PFSK-1 (cell line): ENCODE data around the gene LCK.

Experiments used
- FOXP2 ChIP-seq: optimal IDR thresholded peaks from 2 replicates; pipeline ENCODE3; 2011; ENCODE audit warnings: borderline replicate concordance, control low read depth, inconsistent platforms; ENCODE audit not compliant: insufficient read depth; ENCODE audit errors: extremely low read length, extremely low read depth
- POLR2AphosphoS5 ChIP-seq: IDR thresholded peaks from 2 replicates; pipeline ENCODE4 v1.6.1; 2012; ENCODE audit warnings: low read depth, mild to moderate bottlenecking, control low read depth, low read length, moderate library complexity
- SIN3A ChIP-seq: IDR thresholded peaks from 2 replicates; pipeline ENCODE4 v1.6.1; 2012; ENCODE audit warnings: mild to moderate bottlenecking, low read length, moderate library complexity, borderline replicate concordance; ENCODE audit not compliant: insufficient read depth
- TAF1 ChIP-seq: IDR thresholded peaks from 2 replicates; pipeline ENCODE4 v1.6.1; 2012; ENCODE audit warnings: low read length, control low read depth, borderline replicate concordance; ENCODE audit not compliant: insufficient read depth
- TF ChIP-seq, protein P1 (sequence below), 2 experiments: IDR thresholded peaks; 2 replicates each; pipeline versions ENCODE4 v1.6.1 to v1.8.0; 2011 to 2012; ENCODE audit warnings: low read depth in 2 of 2, low read length in 2 of 2, control low read depth in 1 of 2, inconsistent platforms in 1 of 2, mild to moderate bottlenecking in 1 of 2, moderate library complexity in 1 of 2; ENCODE audit not compliant: insufficient read depth in 1 of 2

The LCK gene

DNA sequence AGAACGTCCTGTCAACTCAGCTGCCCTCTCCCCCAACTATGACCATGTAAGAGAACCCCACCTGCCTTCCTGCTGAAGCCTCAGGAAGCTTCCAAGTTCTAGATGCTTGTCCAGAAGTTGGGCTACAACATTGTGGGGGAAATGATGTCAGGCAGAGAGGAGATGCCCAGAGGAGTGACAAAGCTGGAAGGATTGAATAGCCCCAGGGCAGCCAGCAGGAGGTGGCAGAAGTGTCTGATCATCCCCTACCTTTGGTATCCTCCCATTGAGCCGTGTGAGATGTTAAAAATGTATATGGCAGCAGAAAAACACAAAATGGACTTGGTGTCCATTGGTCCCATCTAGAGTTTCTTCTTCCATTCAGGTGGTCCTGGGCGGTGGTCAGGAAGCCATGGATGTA, 22.3 kb upstream of the LCK start:
- TF ChIP-seq SIN3A = no peak
- no peak for TF ChIP-seq FOXP2
- TF ChIP-seq, protein P1, sequence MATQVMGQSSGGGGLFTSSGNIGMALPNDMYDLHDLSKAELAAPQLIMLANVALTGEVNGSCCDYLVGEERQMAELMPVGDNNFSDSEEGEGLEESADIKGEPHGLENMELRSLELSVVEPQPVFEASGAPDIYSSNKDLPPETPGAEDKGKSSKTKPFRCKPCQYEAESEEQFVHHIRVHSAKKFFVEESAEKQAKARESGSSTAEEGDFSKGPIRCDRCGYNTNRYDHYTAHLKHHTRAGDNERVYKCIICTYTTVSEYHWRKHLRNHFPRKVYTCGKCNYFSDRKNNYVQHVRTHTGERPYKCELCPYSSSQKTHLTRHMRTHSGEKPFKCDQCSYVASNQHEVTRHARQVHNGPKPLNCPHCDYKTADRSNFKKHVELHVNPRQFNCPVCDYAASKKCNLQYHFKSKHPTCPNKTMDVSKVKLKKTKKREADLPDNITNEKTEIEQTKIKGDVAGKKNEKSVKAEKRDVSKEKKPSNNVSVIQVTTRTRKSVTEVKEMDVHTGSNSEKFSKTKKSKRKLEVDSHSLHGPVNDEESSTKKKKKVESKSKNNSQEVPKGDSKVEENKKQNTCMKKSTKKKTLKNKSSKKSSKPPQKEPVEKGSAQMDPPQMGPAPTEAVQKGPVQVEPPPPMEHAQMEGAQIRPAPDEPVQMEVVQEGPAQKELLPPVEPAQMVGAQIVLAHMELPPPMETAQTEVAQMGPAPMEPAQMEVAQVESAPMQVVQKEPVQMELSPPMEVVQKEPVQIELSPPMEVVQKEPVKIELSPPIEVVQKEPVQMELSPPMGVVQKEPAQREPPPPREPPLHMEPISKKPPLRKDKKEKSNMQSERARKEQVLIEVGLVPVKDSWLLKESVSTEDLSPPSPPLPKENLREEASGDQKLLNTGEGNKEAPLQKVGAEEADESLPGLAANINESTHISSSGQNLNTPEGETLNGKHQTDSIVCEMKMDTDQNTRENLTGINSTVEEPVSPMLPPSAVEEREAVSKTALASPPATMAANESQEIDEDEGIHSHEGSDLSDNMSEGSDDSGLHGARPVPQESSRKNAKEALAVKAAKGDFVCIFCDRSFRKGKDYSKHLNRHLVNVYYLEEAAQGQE (IDR thresholded peaks at IDR 0.05; ENCODE audit: insufficient read depth in 1 of 2, low read depth in 2 of 2, low read length in 2 of 2) = no peak
- no peak for TF ChIP-seq TAF1
- no peak for TF ChIP-seq POLR2AphosphoS5

DNA sequence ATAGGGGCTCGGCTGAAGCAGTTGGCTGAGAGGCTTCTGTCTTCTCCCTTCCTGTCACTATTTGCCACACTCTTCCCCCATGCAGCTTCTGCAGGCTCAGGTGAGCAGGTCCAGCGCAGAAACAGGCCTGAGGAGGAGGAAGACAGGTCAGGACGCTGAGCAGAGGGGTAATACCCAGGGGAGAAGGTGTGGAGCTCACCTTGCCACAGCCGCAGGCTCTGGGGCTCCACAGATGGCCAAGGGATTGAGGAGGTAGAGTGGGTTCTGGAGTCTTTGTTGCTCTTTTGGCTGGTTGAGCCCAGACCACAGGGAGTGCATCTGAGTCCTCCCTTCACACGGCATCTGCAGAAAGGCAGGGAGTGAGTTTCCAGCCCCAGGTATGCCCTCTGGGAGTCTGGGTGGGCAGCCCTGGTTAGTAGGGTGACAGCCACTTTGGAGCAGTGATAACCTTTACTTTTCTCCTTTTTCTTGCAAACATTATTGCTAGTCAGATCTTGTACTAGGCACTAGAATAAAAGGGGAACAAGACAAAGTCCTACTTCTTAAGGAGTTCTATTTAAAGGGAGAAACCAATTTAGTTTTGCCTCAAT, 19.1 kb upstream of the LCK start:
- TF ChIP-seq SIN3A (no peak), POLR2AphosphoS5 (no peak; the same call in 1 of the 2 replicates), TAF1 (no peak), FOXP2 (no peak)
- TF ChIP-seq, protein P1 (IDR thresholded peaks at IDR 0.05; ENCODE audit: insufficient read depth in 1 of 2, low read depth in 2 of 2, low read length in 2 of 2) = no peak

DNA sequence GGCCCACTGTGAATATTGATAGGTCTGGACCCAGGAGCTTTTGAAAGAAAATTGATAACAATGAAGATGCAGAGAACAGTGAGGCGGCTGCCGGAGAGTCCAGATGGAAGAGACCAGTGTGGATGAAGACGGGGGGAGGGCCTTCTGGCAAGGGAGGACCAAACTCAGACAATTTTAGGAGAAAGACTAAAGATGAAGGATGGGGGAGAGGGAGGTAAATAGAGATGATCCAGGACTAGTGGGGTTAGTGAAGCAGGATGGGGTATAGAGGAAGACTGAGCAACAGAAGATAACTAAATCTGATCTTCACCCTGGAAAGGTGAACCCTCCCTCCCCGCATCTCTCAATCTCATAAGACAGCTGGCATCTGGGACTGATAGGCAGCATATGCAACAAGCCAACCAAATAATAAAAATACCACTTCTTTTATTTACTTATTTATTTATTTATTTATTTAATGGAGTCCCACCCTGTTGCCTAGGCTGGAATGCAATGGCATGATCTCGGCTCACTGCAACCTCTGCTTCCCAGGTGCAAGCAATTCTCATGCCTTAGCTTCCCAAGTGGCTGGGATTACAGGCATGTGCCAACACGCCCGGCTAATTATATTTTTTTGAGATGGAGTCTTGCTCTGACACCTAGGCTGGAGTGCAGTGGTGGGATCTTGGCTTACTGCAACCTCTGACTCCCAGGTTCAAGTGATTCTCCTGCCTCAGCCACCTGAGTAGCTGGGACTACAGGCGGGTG, 18.3 kb upstream of the LCK start:
- TF ChIP-seq TAF1 (no peak), SIN3A (no peak), FOXP2 (no peak), POLR2AphosphoS5 (0 out of 2 replicates have a peak, but pooled peaks have one; percentile 4)
- TF ChIP-seq, protein P1 (IDR thresholded peaks at IDR 0.05; ENCODE audit: insufficient read depth in 1 of 2, low read depth in 2 of 2, low read length in 2 of 2) = no peak

DNA sequence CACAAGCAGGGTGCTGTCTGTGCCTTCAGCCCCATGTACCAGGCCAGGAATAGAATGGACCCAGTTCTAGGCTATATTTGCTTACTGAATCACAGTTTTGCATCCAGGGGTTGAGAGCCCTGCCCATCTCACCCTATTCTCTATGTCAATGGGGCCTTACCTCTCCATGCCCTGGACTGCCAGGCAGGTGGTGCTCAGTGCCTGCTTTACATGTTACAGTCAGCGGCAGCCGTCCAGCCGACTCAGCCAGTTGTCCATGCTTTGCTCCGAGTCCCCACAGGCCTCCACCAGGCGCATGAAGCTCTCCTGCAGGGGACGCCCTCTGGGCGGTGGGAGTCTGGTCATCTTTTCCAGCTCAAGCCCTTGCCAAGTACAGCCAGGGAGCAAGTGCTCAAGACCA, 16.3 kb upstream of the LCK start:
- TF ChIP-seq SIN3A (no peak), TAF1 (no peak), FOXP2 (no peak), POLR2AphosphoS5 (no peak)
- TF ChIP-seq, protein P1 (IDR thresholded peaks at IDR 0.05; ENCODE audit: insufficient read depth in 1 of 2, low read depth in 2 of 2, low read length in 2 of 2) = no peak
